Panc1 (cell line): ENCODE measurements around the gene SUGP1. TPM values are rescaled to one million over a fixed set of nuclear protein-coding genes. Genes with fewer than 3 reads are reported as not detected.
"Not testable (repeated sequence)": the region's sequence is repeated elsewhere in the genome, so short reads cannot be mapped to it uniquely, and the experiment has no call there.

Experiments
- ATAC-seq: fragments of 200-7000 bp; cut with Tn5 transposase; 2 replicates; pipeline ENCODE4 v1.9.1; 2020; ENCODE audit warnings: mild to moderate bottlenecking, moderate library complexity
- BruUV-seq: library from RNA; stranded (reverse); fragments of 400-500 nt; replicated peaks from 2 replicates; lab custom pipeline; 2021; lab: Mats Ljungman, UMichigan
- CTCF ChIA-PET: fragments of 300-600 bp; sonication (Branson Sonifier 250); formaldehyde crosslinking; loops from one replicate; lab custom pipeline; 2022; ENCODE audit warnings: antibody characterized with exemption; lab: Charles Lee
- POLR2A ChIA-PET: fragments of 300-600 bp; sonication (Branson Sonifier 250); formaldehyde crosslinking; loops from one replicate; lab custom pipeline; 2022; ENCODE audit warnings: antibody characterized with exemption; lab: Charles Lee
- DNase-seq: peaks from one replicate; pipeline ENCODE4 v3.0.0-alpha.2; 2010; ENCODE audit warnings: low read depth, low spot score
- H3K27ac ChIP-seq: 2 replicates; pipeline ENCODE4 v1.5.1; 2011; ENCODE audit warnings: mild to moderate bottlenecking, low read length, inconsistent platforms
- H3K27me3 ChIP-seq: fragments of 200-500 bp; sonication (Bioruptor generic); 2 replicates; pipeline ENCODE4 v1.6.0; 2014; ENCODE audit warnings: low read length, inconsistent platforms; ENCODE audit not compliant: control insufficient read depth, insufficient read depth
- H3K36me3 ChIP-seq: fragments of 200-500 bp; sonication (Bioruptor generic); 2 replicates; pipeline ENCODE4 v1.5.1; 2014; ENCODE audit warnings: inconsistent platforms, mild to moderate bottlenecking, low read length, moderate library complexity; ENCODE audit not compliant: control insufficient read depth, insufficient read depth
- H3K4me1 ChIP-seq: 2 replicates; pipeline ENCODE4 v1.5.1; 2011; ENCODE audit warnings: inconsistent platforms, mild to moderate bottlenecking, low read length, moderate library complexity; ENCODE audit not compliant: control insufficient read depth, insufficient read depth
- H3K4me3 ChIP-seq, 2 experiments: 2 replicates each; pipeline ENCODE4 v1.5.1; 2011 to 2012; ENCODE audit warnings: low read depth in 2 of 2, low read length in 2 of 2, mild to moderate bottlenecking in 2 of 2, inconsistent platforms in 1 of 2, moderate library complexity in 1 of 2
- H3K9me3 ChIP-seq: fragments of 200-500 bp; sonication (Bioruptor generic); 2 replicates; pipeline ENCODE4 v1.5.1; 2014; ENCODE audit warnings: low read depth, mild to moderate bottlenecking, inconsistent platforms, low read length, moderate library complexity; ENCODE audit not compliant: control insufficient read depth, insufficient read depth
- CTCF ChIP-seq: fragments of 450-650 bp; IDR thresholded peaks from 2 replicates; pipeline ENCODE4 v1.5.1; 2017; ENCODE audit warnings: mild to moderate bottlenecking
- POLR2AphosphoS5 ChIP-seq: IDR thresholded peaks from 2 replicates; pipeline ENCODE4 v1.6.1; 2012; ENCODE audit warnings: mild to moderate bottlenecking, low read depth, low read length, moderate library complexity
- SIN3A ChIP-seq: IDR thresholded peaks from 2 replicates; pipeline ENCODE4 v1.6.1; 2012; ENCODE audit warnings: low read depth, mild to moderate bottlenecking, low read length, moderate library complexity, borderline replicate concordance; ENCODE audit not compliant: insufficient read depth
- TCF7L2 ChIP-seq: IDR thresholded peaks from 2 replicates; pipeline ENCODE4 v1.6.1; 2011; ENCODE audit warnings: mild to moderate bottlenecking, low read depth, low read length, inconsistent platforms
- in situ Hi-C: cut with HindIII; loops from 2 replicates; pipeline ENCODE4 v1.10.0; 2016; ENCODE audit warnings: low sequenced_read_pairs, low pct_unique_long_range_greater_than_20kb
- intact Hi-C: fragments of 100-400 bp; cut with micrococcal nuclease; formaldehyde crosslinking; loops from one replicate; pipeline ENCODE4 v1.10.0; 2022; ENCODE audit not compliant: unreplicated experiment
- total RNA-seq: library from RNA; stranded (reverse); gene quantifications from one replicate; pipeline ENCODE4 v1.2.1, GENCODE V29; 2021; ENCODE audit not compliant: unreplicated experiment
- TF ChIP-seq, protein P1 (sequence below), 2 experiments: IDR thresholded peaks; 2 replicates each; pipeline ENCODE4 v1.6.1; 2011 to 2012; ENCODE audit warnings: low read depth in 2 of 2, control low read depth in 1 of 2, low read length in 1 of 2, mild to moderate bottlenecking in 1 of 2, moderate library complexity in 1 of 2; ENCODE audit not compliant: insufficient read depth in 1 of 2

SUGP1 gene
- total RNA-seq, 1 experiment from 2014 or later = 41.5 TPM

DNA sequence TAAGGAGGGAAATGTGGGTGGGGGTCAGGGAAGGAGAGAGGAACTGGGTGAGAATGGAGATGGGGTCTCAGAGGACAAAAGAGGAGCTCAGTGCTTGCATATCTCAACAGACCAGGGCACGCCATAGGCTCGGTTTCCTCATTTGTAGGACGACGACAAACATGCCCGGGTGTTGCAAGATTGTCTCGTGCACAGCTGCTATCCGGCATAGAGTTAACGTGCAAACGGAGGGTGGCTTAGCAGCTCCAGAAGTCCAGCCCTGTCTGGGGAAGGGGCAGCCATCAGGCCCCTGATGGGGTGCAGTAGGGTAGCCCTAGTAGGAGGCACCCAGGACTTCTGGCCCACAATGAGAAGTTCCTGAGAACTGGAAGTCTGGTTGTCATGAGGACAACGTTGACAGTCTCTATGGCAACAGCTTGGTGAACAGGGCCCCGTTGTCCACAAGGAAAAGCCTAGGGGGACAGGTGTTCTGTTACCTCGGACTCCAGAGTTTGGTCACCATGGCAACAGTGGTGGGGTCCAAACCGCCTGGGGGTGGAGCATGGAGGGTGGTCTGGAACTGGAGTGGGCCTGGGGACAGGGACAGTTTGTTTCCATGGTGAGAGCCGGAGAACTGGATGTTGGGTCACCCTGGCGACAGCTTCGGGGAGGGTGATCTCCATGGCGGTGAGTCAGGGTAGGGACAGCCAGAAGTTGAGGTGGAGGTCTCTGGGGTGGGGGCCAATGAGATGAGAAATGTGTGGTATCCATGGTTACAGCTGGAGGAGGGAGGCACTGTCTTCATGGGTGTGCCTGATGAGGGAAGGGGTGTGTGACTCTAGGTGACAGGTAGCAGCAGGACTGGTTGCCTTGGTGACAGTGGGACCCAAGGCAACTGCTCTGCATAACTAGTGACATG is 64.0 kb downstream of the SUGP1 start:
- Histone ChIP-seq H3K36me3 (no peaks in the 10 kb centered on the region), H3K4me1 (no peaks in the 10 kb centered on the region), H3K9me3 (no peaks in the 10 kb centered on the region), H3K27me3 (peaks cover 3% of the 10 kb centered on the region; the same call in 1 of the 2 replicates), H3K4me3 (no peak overlapping the region), H3K27ac (no peak overlapping the region)
- TF ChIP-seq TCF7L2 (no peak), SIN3A (no peak)
- BruUV-seq = no TSS peak
- ChIA-PET POLR2A (interaction anchor here (0.6 kb wide), 1 partner anchor 34 kb away, joined by 4 read pairs; no protein-coding TSS in a partner anchor), CTCF (interaction anchor here (0.6 kb wide), 1 partner anchor 89 kb away, joined by 5 read pairs; no protein-coding TSS in a partner anchor)
- ATAC-seq (0 out of 2 replicates have a peak, but pooled peaks have one; percentile 61), DNase-seq (no peak)
- intact Hi-C loops = no loop called here
- in situ Hi-C loops = no loop called here

DNA sequence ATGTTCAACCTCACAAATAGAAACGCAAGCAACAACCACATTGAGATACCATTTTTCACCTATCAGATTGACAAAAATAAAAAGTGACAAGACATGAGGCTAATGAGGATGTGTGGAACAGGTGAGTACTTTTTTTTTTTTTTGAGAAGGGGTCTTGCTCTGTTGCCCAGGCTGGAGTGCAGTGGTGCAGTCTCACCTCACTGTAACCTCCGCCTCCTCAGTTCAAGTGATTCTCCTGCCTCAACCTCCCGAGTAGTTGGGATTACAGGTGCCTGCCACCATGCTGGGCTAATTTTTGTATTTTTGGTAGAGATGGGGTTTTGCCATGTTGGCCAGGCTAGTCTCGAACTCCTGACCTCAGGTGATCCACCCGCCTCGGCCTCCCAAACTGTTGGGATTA is 66.9 kb downstream of the SUGP1 start:
- ATAC-seq, H3K27me3 ChIP-seq, H3K4me3 ChIP-seq, H3K36me3 ChIP-seq, H3K4me1 ChIP-seq, H3K27ac ChIP-seq, CTCF ChIA-PET, in situ Hi-C loops, intact Hi-C loops, BruUV-seq, H3K9me3 ChIP-seq, DNase-seq, POLR2A ChIA-PET: not testable (repeated sequence)

DNA sequence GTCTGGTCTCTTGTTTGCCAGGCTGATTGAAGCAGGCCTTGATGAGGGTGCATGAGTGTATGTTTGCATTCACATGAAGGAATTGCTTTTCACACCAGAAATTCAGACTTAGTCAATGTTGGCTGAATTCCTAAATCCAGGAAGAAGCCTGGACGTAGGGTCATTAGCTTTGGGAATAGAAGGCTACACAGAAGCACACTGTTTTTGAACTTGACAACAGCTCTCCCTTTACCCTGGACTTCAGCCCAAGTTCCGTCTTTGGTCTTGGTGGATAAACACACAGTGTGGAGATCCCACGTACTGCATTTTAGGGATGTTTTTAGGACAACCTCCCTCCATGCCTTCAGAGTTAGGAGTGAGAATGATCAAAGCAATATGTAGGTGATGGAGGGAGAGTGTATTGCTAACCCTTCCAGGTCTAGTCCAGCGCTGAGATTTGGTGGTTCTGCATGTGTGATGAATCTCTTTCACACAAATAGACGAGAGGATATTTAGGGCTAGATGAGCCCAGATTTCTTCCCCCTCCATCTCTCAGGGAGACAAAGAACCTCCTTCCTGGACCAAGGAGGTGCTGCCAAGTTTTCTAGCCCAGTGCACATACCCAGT is 70.0 kb downstream of the SUGP1 start:
- Histone ChIP-seq H3K27ac (no peak overlapping the region), H3K27me3 (peaks cover 6% of the 10 kb centered on the region; the same call in 1 of the 2 replicates), H3K36me3 (no peaks in the 10 kb centered on the region), H3K9me3 (no peaks in the 10 kb centered on the region), H3K4me1 (no peaks in the 10 kb centered on the region), H3K4me3 (no peak overlapping the region)
- no peak for TF ChIP-seq SIN3A
- TF ChIP-seq TCF7L2 = no peak
- no peak for TF ChIP-seq CTCF
- TF ChIP-seq, protein P1, sequence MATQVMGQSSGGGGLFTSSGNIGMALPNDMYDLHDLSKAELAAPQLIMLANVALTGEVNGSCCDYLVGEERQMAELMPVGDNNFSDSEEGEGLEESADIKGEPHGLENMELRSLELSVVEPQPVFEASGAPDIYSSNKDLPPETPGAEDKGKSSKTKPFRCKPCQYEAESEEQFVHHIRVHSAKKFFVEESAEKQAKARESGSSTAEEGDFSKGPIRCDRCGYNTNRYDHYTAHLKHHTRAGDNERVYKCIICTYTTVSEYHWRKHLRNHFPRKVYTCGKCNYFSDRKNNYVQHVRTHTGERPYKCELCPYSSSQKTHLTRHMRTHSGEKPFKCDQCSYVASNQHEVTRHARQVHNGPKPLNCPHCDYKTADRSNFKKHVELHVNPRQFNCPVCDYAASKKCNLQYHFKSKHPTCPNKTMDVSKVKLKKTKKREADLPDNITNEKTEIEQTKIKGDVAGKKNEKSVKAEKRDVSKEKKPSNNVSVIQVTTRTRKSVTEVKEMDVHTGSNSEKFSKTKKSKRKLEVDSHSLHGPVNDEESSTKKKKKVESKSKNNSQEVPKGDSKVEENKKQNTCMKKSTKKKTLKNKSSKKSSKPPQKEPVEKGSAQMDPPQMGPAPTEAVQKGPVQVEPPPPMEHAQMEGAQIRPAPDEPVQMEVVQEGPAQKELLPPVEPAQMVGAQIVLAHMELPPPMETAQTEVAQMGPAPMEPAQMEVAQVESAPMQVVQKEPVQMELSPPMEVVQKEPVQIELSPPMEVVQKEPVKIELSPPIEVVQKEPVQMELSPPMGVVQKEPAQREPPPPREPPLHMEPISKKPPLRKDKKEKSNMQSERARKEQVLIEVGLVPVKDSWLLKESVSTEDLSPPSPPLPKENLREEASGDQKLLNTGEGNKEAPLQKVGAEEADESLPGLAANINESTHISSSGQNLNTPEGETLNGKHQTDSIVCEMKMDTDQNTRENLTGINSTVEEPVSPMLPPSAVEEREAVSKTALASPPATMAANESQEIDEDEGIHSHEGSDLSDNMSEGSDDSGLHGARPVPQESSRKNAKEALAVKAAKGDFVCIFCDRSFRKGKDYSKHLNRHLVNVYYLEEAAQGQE (IDR thresholded peaks at IDR 0.05; ENCODE audit: insufficient read depth in 1 of 2, low read depth in 2 of 2, low read length in 1 of 2) = no peak
- no peak for TF ChIP-seq POLR2AphosphoS5
- intact Hi-C loops (no loop called here), in situ Hi-C loops (no loop called here)
- DNase-seq (no peak), ATAC-seq (no peak; the same call in 1 of the 2 replicates)
- POLR2A ChIA-PET = no interaction called here
- BruUV-seq = no TSS peak
- CTCF ChIA-PET = no interaction called here
